Stimulated activated CD4-positive, alpha-beta T cell treated with anti-CD3 and anti-CD28 coated beads, Interleukin-1b, Interleukin-23, amount 100 ng/mL, for 1 hour (primary cell): ENCODE data around the gene SPTBN1.
"Not testable (repeated sequence)": the region's sequence is repeated elsewhere in the genome, so short reads cannot be mapped to it uniquely, and the experiment has no call there.

Source experiments
- DNase-seq, 2 donors: peaks; one replicate each; pipeline ENCODE4 v3.0.0-alpha.2; 2020; ENCODE audit warnings: low read depth in 2 of 2

Gene SPTBN1

GRCh38 chr2:54470266-54470938, 14.3 kb downstream of the SPTBN1 start:
- no peak for DNase-seq

GRCh38 chr2:54471221-54471711, 15.1 kb downstream of the SPTBN1 start:
- DNase-seq, result no peak

DNA sequence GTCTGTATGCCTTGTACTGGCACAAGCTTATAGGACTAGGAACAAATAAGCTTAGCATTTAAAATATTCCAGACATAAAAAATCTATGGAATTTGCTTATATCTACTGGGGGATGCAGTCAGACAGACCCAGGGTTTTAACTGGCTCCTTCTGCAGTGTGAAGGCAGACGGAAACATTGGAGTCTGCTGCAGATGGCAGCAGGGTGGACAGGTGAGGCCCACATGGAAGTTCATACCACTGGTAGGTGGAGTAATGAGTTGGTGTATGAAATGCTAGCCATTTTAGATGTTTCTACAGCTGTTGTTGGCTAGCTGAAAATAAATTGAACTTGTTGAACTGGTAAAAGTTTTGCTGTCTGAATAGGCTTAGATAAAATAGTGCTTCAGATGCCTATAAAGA, 17.7 kb downstream of the SPTBN1 start:
- no peak for DNase-seq

DNA sequence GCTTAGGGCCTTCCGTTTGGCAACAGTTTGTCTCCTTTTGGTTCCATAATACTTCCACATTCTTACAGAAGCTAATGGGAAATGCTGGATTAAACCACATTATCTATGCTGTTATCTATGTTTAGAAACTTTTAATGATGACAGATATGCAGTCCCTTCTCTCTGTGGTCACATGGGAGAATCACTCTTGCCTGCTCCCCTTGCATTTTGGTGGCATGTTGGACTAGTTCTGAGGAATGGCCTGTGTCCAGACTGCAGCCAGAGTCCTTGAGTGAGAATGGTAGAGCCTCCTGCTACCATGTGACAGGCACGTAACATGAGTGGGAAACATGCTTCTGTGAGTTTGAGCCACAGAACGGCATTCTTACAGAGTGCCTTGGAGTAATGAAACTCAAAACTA, 19.2 kb downstream of the SPTBN1 start:
- DNase-seq, result no peak

DNA sequence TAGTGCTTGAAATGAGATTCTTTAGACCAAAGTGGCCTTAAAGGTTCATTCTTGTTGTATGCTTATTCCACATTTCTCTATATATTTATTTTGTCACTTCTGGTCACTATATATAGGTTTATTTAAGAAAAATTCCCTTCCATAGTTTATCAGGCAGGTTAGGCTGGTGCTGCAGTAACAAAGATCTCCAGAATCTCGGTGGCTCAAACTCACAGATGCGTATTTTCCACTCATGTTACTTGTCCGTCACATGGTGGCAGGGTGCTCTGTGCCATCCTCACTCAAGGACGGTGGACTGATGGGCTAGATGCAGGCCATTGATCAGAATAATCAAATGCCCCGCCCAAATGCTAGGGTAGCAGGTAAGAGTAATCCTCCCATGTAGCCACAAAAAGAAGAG, 19.8 kb downstream of the SPTBN1 start:
- DNase-seq, result no peak

DNA sequence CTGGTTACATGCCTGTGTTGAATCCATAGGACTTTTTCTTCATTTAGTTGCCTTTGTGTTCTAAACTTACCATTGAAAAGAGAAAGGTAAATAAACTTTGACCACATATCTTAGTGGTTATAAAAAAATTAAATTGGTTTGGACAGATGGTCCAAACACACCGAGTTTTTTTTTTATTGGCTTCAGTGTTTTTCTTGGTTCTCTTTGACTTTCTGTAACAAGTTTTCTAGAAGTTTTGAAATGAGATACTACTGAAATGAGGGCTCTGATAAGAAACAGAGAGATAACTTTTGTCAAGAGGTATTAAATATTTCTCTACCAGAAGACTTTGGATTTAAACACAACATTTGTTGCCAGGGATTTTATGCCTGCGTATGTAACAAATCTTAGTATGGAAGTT, 20.7 kb downstream of the SPTBN1 start:
- DNase-seq, result no peak

DNA sequence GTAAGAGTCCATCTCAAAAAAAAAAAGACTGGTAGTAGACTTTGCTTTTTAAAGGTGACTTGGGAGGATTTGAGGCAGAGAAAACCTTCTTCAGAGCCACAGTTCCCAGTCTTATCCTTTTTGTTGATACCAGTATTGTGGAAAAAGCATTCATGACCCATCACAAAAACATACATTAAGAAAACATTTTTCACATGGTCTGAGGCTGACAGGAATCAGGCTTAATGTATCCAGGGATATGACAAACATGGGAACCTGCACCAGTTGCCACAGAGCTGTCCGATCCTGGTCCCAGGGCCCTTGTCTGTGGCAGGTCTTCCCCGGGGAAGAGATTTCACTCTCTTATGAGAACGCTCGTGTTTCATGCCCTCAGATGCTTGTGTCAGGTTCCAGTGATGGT, 21.8 kb downstream of the SPTBN1 start:
- no peak for DNase-seq

DNA sequence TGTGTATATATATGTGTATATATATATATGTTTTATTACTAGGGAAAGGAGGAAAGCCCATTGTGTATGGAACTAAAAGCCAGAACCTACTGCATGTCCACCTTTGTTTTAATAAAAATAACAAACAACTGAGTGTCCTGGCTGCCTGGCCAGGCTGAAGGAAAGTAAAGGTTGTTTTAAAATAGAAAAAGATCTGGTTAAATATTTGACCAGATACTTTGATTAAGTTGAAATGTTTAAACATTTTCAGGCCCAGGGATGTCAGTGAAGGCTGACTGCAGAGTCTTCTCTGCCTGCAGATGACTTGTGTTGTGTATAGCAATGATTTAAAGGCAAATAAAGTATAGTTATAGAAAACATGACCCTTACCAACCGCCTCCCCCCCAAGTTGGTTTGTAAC, 22.8 kb downstream of the SPTBN1 start:
- no peak for DNase-seq

DNA sequence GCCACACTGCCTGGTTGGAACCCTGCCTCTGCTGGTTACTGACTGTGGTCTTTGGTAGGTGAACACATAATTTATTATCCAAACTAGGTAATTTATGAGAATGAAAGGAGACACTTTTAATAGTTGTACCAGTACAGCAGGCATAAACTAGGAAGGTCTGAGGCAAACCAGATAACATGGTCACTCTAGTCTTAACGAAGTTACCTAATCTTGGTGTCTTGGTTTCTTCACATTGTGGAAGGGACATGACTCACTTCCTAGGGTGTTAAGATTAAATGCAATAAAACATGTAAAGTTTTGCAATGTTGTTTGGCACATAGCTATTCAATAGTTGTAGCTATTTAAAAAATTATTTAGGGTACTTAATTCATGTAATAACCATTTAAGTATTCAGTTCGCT, 23.3 kb downstream of the SPTBN1 start:
- DNase-seq, result no peak

GRCh38 chr2:54480025-54480424, 23.9 kb downstream of the SPTBN1 start:
- DNase-seq, result no peak

DNA sequence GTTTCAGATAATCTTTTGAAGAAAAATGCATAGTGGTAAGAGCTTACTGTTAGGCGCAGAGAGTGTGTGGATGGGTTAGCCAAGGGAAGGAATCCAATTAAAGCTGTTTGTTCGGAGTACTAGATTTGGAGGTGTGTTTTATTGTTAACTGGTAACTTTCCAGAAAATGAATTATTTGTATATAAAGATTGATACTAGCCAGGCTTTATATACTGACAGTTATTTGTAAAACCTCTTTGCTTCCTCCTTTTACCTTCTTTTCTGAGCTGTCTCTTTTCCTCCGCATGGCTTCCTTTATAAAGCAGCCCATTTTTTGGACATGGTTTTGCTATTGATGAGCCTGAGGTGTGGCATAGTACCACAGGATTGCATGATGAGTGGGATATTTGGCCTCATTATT, 25.6 kb downstream of the SPTBN1 start:
- no peak for DNase-seq

- DNase-seq, result no peak
Measured at GRCh38 chr2:54482715-54483114, 26.6 kb downstream of the SPTBN1 start.

- no peak for DNase-seq
Measured at GRCh38 chr2:54483426-54483825, 27.3 kb downstream of the SPTBN1 start.

GRCh38 chr2:54485756-54486155, 29.6 kb downstream of the SPTBN1 start:
- not testable (repeated sequence) for DNase-seq

DNA sequence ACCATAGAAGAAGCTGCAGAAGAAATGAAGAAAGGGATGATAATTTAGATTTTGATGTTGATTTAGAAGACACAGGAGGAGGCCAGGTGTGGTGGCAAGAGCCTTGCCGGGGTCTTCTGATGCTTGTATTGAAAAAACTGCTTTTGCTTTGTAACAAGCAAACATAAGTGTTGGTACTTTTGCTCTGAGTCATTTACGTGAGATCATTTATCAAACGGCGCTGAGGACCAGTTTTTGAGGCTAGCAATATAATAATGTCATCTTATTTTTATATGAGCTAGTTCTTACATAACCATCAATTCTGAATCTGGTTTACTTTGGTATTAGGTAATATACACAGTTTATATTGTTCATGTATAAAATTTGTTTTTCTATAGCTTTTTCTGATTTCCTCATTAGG, 30.6 kb downstream of the SPTBN1 start:
- no peak for DNase-seq

GRCh38 chr2:54490863-54491262, 34.7 kb downstream of the SPTBN1 start:
- no peak for DNase-seq

DNA sequence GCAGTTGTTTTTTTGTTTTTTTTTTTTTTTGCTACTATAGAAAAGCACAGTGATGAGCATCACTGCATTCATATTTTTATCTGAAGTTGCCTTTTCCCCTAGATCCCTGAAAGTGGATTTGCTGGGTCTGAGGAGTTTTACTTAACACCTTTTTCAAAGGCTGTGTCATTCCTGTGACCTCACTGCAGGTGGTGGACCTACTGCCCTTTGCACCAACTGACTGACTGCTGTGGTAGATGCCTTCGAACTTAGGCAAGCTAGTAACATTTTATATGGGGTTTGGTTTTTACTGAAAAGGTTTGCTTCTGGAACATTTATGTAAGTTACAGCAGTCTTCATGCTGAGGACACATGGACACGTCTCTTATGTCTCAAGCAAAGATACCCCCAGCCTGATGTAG, 36.2 kb downstream of the SPTBN1 start:
- DNase-seq, result no peak

DNA sequence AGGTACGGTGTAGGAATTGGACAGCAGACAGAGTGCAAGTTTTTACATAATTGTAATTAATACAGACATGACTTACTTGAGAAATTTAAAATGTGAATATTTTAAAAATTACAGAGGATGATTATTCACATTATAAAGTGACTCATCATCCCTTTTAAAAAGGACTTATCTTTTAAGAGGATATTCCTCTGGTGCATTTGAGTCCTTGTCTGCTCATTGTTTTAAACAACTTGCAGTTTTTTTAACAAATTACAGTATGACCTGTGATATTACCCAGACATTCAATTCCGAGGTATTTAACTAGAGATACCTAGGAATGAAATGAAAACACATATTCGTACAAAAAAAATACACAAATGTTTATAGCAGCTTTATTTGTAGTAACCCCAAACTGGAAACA, 38.0 kb downstream of the SPTBN1 start:
- no peak for DNase-seq

GRCh38 chr2:54496920-54497319, 40.8 kb downstream of the SPTBN1 start:
- no peak for DNase-seq

DNA sequence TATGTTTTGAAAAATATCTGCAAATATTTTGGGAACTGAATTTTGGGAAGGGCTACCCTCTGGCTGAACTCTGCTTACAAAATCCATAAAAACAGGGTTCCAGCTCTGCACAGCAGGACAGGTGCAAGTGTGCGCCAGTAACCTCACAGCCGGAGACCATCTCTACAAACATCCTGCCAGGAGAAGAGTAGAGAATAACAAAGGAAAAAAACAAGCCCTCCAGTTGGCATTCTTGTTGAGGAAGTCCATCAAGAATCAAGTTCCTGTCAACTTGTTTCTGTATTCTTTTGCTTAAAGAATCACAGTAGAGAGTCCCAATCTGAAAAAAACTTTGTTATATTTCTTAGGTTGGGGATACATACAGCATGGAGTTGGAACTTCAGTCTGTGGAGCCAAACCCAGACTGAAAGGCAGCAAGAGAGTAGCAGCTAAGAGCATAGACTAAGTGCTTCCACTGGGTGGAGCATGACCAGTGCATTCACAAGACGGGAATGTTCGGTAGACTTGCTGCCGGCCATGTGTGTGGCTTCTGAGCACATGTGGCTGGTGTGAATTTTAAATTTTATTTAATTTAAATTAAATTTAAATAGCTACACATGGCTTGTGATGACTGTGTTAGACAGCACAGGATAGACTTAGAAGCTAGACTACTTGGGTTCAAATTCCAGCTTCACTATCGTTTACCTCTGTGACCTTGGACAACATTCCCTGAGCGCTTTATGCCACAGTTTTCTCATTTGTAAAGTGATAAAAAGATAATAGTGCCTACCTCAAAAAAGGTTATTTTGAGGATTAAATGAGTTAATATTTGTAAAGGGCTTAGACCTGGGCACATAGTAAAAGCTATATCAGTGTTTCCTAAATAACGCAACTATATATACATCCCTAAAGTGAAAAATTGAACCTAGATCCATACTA, 41.9 kb downstream of the SPTBN1 start:
- DNase-seq, result no peak

GRCh38 chr2:54499661-54500060, 43.5 kb downstream of the SPTBN1 start:
- DNase-seq, result no peak

GRCh38 chr2:54500404-54501205, 44.5 kb downstream of the SPTBN1 start:
- no peak for DNase-seq
